GM18517 (cell line): ENCODE data around the gene CIB4.

Experiments
- ATAC-seq: cut with Tn5 transposase; IDR thresholded peaks from one replicate; pipeline ENCODE4 v1.9.1; 2021; ENCODE audit warnings: mild to moderate bottlenecking, moderate library complexity; ENCODE audit not compliant: unreplicated experiment

CIB4 gene

GRCh38 chr2:26623541-26624495 lies 17.3 kb downstream of the CIB4 start:
- no peak for ATAC-seq

GRCh38 chr2:26621469-26622199 lies 19.5 kb downstream of the CIB4 start:
- no peak for ATAC-seq

- no peak for ATAC-seq
These were observed 21.0 kb downstream of the CIB4 start for GRCh38 chr2:26620031-26620605.

GRCh38 chr2:26619521-26619951 lies 21.6 kb downstream of the CIB4 start:
- no peak for ATAC-seq

- no peak for ATAC-seq
These were observed 22.1 kb downstream of the CIB4 start for GRCh38 chr2:26619096-26619495.

GRCh38 chr2:26618611-26619010 lies 22.6 kb downstream of the CIB4 start:
- no peak for ATAC-seq

GRCh38 chr2:26617588-26618083 lies 23.5 kb downstream of the CIB4 start:
- no peak for ATAC-seq

- ATAC-seq: no peak
These were observed 24.2 kb downstream of the CIB4 start for GRCh38 chr2:26616706-26617587.

- no peak for ATAC-seq
These were observed 25.1 kb downstream of the CIB4 start for GRCh38 chr2:26615860-26616705.

GRCh38 chr2:26615336-26615859 lies 25.8 kb downstream of the CIB4 start:
- no peak for ATAC-seq

- ATAC-seq: no peak
These were observed 26.7 kb downstream of the CIB4 start for GRCh38 chr2:26614216-26615138.

GRCh38 chr2:26613241-26614215 lies 27.6 kb downstream of the CIB4 start:
- no peak for ATAC-seq

- no peak for ATAC-seq
These were observed 28.5 kb downstream of the CIB4 start for GRCh38 chr2:26612522-26613240.

GRCh38 chr2:26612034-26612433 lies 29.1 kb downstream of the CIB4 start:
- ATAC-seq: no peak

GRCh38 chr2:26610504-26611335 lies 30.4 kb downstream of the CIB4 start:
- ATAC-seq: no peak
